Measurements from ENCODE around the gene G2E3.
"Not testable (repeated sequence)": the region's sequence is repeated elsewhere in the genome, so short reads cannot be mapped to it uniquely, and the experiment has no call there.

The G2E3 gene

DNA sequence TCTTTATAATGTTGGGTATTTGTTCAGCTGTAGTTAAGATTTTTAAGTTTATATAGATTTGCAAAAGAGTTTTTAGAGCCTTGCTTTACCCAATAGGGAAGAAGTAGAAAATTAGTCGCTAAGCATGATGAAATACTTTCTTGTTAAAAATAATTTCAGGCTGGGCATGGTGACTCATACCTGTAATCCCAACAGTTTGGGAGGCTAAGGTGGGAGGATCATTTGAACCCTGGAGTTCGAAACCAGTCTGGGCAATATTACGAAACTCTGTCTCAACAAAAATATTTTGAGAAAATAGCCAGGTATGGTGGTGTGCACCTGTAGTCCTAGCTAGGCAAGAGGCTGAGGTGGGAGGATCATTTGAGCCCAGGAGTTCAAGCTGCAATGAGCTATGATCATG lies 44.4 kb downstream of the G2E3 start:
- Mint-ChIP-seq H3K36me3 (ENCODE audit: low read depth) (peaks cover 27% of the 10 kb centered on the region), H3K9me3 (no peaks in the 10 kb centered on the region), H3K4me3 (no peak overlapping the region), H3K27ac (no peak overlapping the region), H3K4me1 (no peaks in the 10 kb centered on the region), H3K27me3 (no peaks in the 10 kb centered on the region)
- ATAC-seq (no peak), DNase-seq (no peak)

- DNase-seq, H3K27ac Mint-ChIP-seq, H3K27me3 Mint-ChIP-seq, ATAC-seq, H3K4me1 Mint-ChIP-seq, H3K4me3 Mint-ChIP-seq, H3K9me3 Mint-ChIP-seq: not testable (repeated sequence)
- H3K36me3 Mint-ChIP-seq (ENCODE audit: low read depth): peaks cover 23% of the 10 kb centered on the region
Measured at GRCh38 chr14:30604696-30605095, 45.7 kb downstream of the G2E3 start.

- DNase-seq: no peak
- H3K36me3 Mint-ChIP-seq (ENCODE audit: low read depth): peaks cover 22% of the 10 kb centered on the region
Measured at GRCh38 chr14:30607156-30607780, 48.3 kb downstream of the G2E3 start.

DNA sequence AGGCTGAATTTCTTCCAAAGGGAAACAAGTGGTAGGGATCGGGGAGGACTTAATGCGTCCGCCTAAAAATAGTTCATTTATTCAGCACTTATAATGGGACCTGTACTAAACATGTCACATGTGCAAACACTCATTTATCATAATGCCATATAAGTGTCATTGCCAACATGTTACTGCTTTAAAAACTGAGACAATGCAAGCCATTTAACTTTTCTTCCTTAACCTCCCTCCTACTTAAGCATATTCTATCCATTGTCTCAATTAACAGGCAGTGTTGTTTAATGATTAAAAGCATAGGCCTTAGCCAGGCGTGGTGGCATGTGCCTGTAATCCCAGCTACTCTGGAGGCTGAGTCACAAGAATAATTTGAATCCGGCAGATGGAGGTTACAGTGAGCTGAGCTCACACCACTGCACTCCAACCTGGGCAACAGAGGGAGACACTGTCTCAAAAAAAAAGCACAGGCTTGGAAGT lies 49.6 kb downstream of the G2E3 start:
- Mint-ChIP-seq H3K27me3 (no peaks in the 10 kb centered on the region), H3K9me3 (no peaks in the 10 kb centered on the region), H3K4me1 (no peaks in the 10 kb centered on the region), H3K4me3 (no peak overlapping the region), H3K36me3 (ENCODE audit: low read depth) (peaks cover 20% of the 10 kb centered on the region), H3K27ac (no peak overlapping the region)
- ATAC-seq (no peak), DNase-seq (no peak)

More at GRCh38 chr14:30607156-30607780, 48.3 kb downstream of the G2E3 start:
- Mint-ChIP-seq H3K27ac (no peak overlapping the region), H3K9me3 (no peaks in the 10 kb centered on the region), H3K4me3 (no peak overlapping the region), H3K4me1 (no peaks in the 10 kb centered on the region), H3K27me3 (no peaks in the 10 kb centered on the region)
- ATAC-seq: peak; percentile 54

- ATAC-seq (no peak), DNase-seq (no peak)
- no peak overlapping the region for H3K27ac Mint-ChIP-seq
- no peaks in the 10 kb centered on the region for H3K9me3 Mint-ChIP-seq
- H3K4me3 Mint-ChIP-seq: no peak overlapping the region
- no peaks in the 10 kb centered on the region for H3K27me3 Mint-ChIP-seq
- peaks cover 22% of the 10 kb centered on the region for H3K36me3 Mint-ChIP-seq (ENCODE audit: low read depth)
- H3K4me1 Mint-ChIP-seq: no peaks in the 10 kb centered on the region
Measured at GRCh38 chr14:30610787-30611343, 51.9 kb downstream of the G2E3 start.

- no peak for ATAC-seq
- Mint-ChIP-seq H3K27ac (no peak overlapping the region), H3K36me3 (ENCODE audit: low read depth) (peaks cover 25% of the 10 kb centered on the region), H3K9me3 (no peaks in the 10 kb centered on the region), H3K27me3 (no peaks in the 10 kb centered on the region), H3K4me3 (no peak overlapping the region), H3K4me1 (no peaks in the 10 kb centered on the region)
- DNase-seq: no peak
Measured at GRCh38 chr14:30614155-30614554, 55.2 kb downstream of the G2E3 start.

DNA sequence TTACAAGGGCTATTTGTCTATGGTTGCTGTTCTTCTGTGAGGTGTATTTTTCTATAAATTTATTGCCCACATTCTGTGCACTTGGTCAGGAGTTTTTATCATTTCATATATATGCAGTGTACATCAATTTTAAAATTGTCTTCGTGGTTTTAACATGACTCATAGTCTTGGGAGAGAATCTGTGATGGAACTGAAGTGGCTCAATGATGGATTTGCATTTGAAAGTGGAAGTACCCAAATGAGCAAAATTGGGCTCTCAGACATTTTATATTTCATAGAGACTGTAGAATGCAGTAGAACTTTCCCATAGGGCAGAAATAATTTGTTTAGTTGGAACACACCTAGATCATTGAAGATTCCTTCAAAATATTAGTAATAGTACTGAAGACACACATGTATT lies 61.2 kb downstream of the G2E3 start:
- no peaks in the 10 kb centered on the region for H3K9me3 Mint-ChIP-seq
- ATAC-seq (peak; percentile 48), DNase-seq (no peak)
- H3K4me3 Mint-ChIP-seq: peak overlapping the region; percentile 42
- peak overlapping the region; percentile 3 for H3K27ac Mint-ChIP-seq
- peaks cover 43% of the 10 kb centered on the region for H3K4me1 Mint-ChIP-seq
- no peaks in the 10 kb centered on the region for H3K27me3 Mint-ChIP-seq
- peaks cover 20% of the 10 kb centered on the region for H3K36me3 Mint-ChIP-seq (ENCODE audit: low read depth)

DNA sequence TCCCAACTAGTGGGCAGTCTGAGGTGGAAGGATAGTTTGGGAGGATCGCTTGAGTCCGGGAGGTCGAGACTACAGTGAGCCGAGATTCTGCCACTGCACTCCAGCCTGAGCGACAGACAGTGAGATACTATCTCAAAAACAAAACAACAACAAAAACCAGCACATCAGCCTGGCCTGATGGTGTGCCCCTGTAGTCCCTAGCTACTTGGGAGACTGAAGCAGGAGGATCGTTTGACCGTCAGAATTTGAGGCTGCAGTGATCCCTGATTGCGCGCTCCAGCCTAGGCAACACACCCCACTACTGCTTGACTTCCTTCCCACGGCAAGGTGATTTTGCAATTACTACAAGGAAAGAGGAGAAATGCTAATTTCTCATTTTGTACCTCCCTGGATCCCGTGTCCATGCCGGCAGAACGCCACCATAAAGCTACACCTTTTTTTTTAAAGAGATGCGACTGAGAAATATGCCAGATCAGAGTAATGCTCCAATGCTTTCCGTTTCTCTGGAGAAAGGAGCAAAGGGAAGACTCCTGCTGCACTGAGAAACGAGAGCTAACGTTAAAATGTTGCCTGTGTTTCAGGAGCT lies 62.5 kb downstream of the G2E3 start:
- H3K4me1 Mint-ChIP-seq: peaks cover 44% of the 10 kb centered on the region
- H3K4me3 Mint-ChIP-seq: peak overlapping the region; percentile 98
- H3K9me3 Mint-ChIP-seq: no peaks in the 10 kb centered on the region
- peaks cover 13% of the 10 kb centered on the region for H3K36me3 Mint-ChIP-seq (ENCODE audit: low read depth)
- ATAC-seq: no peak
- no peaks in the 10 kb centered on the region for H3K27me3 Mint-ChIP-seq
- peak overlapping the region; percentile 96 for H3K27ac Mint-ChIP-seq
- DNase-seq: no peak

DNA sequence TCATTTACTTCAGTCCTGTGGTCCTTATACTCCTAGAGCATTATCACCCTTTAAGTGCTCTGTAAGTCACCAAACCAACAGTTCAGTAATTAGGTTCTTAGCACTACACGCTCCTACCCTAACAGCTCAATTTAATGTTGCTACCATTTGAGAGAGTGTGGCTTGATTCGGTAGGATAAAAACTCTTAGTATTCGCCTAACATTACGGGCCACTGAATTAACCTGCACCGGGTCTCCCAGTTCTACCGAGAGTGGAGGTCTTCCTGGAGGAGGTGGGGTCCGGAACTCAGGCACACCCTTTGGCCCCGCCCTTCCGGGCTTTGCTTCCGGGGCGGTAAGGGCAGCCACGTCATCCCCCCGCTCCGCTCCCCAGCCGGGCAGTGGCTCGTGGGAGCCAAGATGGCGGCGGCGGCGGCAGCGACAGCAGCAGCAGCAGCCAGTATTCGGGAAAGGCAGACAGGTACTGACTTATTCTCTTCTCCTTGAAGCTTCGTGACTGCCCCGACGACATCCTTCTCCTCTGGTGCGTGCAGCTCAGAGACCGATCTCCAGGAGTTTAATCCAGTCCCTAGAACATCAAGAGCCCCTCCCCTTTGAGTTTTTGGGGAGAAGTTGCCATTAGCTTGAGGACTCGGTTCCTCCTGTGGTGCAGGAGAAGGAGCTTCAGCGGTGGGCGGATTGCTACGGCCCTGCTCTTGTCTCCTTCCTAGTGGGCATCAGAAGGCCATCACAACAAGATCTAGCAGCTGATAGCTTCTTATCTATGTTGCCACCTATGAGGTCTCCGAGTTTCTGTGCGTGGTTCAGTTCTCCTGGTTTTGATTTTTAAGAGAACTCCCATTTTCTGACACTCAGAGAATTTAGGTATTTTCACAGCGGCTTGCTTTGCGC lies 63.2 kb downstream of the G2E3 start, which contains the start of gene SCFD1:
Gene SCFD1, plus strand, starts transcription at position 380 of the 891 bp plus-strand sequence. Its CDS starts 20 bp downstream, at position 400.
- no peaks in the 10 kb centered on the region for H3K27me3 Mint-ChIP-seq
- ATAC-seq (peak; percentile 98), DNase-seq (peak; percentile 95)
- peak within 1 kb of the TSS; percentile 96 for H3K27ac Mint-ChIP-seq
- H3K36me3 Mint-ChIP-seq (ENCODE audit: low read depth): peaks cover 15% of the 10 kb centered on the region
- peaks cover 45% of the 10 kb centered on the region for H3K4me1 Mint-ChIP-seq
- H3K4me3 Mint-ChIP-seq: peak within 1 kb of the TSS; percentile 98
- H3K9me3 Mint-ChIP-seq: no peaks in the 10 kb centered on the region

DNA sequence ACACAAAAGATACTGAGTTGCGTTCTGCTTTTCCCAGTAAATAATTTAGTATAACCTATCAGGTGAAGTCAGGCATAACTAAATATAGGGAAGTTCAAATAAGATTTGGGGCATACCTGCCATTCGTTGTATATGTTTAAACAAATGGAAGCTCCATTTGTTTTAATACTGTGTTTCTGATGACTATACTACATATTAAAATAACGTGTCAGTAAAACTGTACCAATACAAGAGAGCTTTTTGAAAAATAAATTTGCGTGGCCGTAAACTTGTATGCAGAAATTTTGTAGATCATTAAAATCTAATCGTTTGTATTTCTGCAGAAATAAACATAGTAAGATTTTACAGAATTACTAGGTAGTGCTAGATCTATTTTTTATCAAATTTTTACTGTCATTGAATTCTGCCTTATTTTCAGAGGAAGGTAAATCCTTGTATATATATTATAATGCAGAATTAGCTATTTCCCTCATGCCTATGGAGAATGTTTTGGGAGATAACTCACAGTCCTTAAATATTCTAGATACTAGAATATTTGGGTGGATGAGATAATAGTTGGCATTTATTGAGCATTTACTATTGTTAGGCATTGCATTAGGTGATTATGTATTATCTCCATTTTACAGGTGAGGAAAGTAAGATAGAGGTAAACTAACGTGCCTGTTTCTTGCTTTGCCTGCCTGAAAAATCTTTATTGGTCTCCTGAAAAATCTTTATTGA lies 64.6 kb downstream of the G2E3 start:
- Mint-ChIP-seq H3K4me3 (peak overlapping the region; percentile 98), H3K36me3 (ENCODE audit: low read depth) (peaks cover 19% of the 10 kb centered on the region), H3K27ac (no peak overlapping the region), H3K9me3 (no peaks in the 10 kb centered on the region), H3K27me3 (no peaks in the 10 kb centered on the region), H3K4me1 (peaks cover 51% of the 10 kb centered on the region)
- ATAC-seq: no peak
- no peak for DNase-seq

- H3K9me3 Mint-ChIP-seq: no peaks in the 10 kb centered on the region
- peaks cover 19% of the 10 kb centered on the region for H3K36me3 Mint-ChIP-seq (ENCODE audit: low read depth)
- peaks cover 51% of the 10 kb centered on the region for H3K4me1 Mint-ChIP-seq
- no peak overlapping the region for H3K27ac Mint-ChIP-seq
- ATAC-seq: no peak
- peak overlapping the region; percentile 44 for H3K4me3 Mint-ChIP-seq
- DNase-seq: no peak
- no peaks in the 10 kb centered on the region for H3K27me3 Mint-ChIP-seq
Measured at GRCh38 chr14:30624132-30624423, 65.1 kb downstream of the G2E3 start.

DNA sequence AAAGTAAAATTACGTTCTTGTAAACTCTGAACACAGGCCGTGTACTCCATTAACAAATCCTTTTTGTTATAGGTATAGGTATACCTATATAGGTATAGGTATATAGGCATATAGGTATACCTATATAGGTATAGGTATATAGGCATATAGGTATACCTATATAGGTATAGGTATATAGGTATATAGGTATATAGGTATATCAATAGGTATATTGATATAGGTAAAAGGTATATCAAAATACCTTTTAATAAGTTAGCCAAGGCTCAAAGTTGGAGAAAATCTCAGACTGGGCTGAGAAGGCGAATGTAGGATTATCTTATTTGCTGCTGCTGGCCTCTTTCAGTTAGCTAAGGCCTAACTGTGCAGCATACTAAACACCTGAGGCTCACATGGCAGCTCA lies 66.6 kb downstream of the G2E3 start:
- ATAC-seq (no peak), DNase-seq (no peak)
- no peaks in the 10 kb centered on the region for H3K9me3 Mint-ChIP-seq
- H3K27me3 Mint-ChIP-seq: no peaks in the 10 kb centered on the region
- no peak overlapping the region for H3K27ac Mint-ChIP-seq
- H3K36me3 Mint-ChIP-seq (ENCODE audit: low read depth): peaks cover 23% of the 10 kb centered on the region
- H3K4me3 Mint-ChIP-seq: no peak overlapping the region
- H3K4me1 Mint-ChIP-seq: peaks cover 42% of the 10 kb centered on the region

DNA sequence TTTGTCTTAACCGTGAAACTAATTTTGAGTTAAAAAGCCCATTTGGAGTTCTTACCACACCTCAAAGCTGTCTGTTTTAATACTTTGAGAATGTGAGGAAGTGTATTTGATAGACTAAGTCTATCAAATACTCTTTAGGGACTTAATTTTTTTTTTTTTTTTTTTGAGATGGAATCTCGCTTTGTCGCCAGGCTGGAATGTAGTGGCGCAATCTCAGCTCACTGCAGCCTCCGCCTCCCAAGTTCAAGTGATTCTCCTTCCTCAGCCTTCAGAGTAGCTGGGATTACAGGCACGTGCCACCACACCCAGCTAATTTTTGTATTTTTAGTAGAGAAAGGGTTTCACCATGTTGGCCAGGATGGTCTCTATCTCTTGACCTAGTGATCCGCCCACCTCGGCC lies 70.5 kb downstream of the G2E3 start:
- H3K27me3 Mint-ChIP-seq, H3K9me3 Mint-ChIP-seq, H3K4me3 Mint-ChIP-seq, ATAC-seq, H3K27ac Mint-ChIP-seq, DNase-seq: not testable (repeated sequence)
- Mint-ChIP-seq H3K4me1 (peaks cover 14% of the 10 kb centered on the region), H3K36me3 (ENCODE audit: low read depth) (peaks cover 32% of the 10 kb centered on the region)

DNA sequence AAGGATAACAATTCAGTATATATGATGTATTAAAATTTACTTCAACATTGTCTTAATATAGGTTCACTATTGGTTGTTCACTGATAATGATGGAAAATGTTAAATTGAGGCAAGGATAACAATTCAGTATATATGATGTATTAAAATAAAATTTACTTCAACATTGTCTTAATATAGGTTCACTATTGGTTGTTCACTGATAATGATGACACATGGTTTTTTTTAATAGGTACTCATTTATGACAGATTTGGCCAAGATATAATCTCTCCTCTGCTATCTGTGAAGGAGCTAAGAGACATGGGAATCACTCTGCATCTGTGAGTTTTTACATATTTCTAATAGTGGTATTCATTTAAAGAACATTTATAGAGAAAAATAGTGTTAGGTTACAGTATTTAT lies 71.3 kb downstream of the G2E3 start:
- peaks cover 7% of the 10 kb centered on the region for H3K4me1 Mint-ChIP-seq
- peaks cover 34% of the 10 kb centered on the region for H3K36me3 Mint-ChIP-seq (ENCODE audit: low read depth)
- ATAC-seq (no peak), DNase-seq (no peak)
- no peaks in the 10 kb centered on the region for H3K27me3 Mint-ChIP-seq
- H3K27ac Mint-ChIP-seq: no peak overlapping the region
- no peaks in the 10 kb centered on the region for H3K9me3 Mint-ChIP-seq
- H3K4me3 Mint-ChIP-seq: no peak overlapping the region

All from activated naive CD8-positive, alpha-beta T cell treated with anti-CD3 and anti-CD28 coated beads, Interleukin-2, amount 50 U/mL, for 24 hours (primary cell).